TTC549 (cell line): ENCODE measurements around the gene CERS4.
"Not testable (repeated sequence)": the region's sequence is repeated elsewhere in the genome, so short reads cannot be mapped to it uniquely, and the experiment has no call there.

Experiments used
- FAIRE-seq: peaks from 2 replicates; lab custom pipeline; 2012; peaks lifted over from hg19 to GRCh38; lab: Jason Lieb, UNC

CERS4 gene, protein sequence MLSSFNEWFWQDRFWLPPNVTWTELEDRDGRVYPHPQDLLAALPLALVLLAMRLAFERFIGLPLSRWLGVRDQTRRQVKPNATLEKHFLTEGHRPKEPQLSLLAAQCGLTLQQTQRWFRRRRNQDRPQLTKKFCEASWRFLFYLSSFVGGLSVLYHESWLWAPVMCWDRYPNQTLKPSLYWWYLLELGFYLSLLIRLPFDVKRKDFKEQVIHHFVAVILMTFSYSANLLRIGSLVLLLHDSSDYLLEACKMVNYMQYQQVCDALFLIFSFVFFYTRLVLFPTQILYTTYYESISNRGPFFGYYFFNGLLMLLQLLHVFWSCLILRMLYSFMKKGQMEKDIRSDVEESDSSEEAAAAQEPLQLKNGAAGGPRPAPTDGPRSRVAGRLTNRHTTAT

DNA sequence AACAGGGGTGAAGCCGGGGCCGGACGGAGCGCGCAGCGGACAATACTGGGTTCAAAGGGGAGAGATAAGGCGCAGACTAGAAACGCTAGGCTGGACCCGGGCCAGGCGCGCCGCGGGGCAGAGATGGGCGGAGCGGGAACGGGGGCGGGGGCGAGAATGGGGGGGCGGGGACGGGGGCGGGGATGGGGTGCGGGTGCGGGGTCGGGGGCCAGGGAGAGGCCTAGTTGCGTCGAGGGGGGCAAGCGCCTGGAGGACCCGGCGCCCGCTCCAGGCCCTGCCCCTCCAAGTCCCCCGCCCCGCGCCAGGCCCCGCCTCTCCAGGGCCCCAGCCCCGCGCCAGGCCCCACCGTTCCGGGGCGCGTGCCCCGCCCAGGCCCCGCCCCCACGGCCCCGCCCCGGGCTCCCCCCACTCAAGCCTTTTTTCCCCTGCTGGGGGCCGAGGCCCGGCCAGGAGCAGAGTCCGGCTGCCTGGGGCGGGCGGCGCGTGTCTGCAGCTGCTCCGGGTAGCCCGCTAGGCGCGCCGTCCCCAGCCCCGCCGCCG, at the start of gene CERS4:
TSS of gene CERS4 (plus strand) at position 449 of the 540 bp plus-strand sequence. CDS start 41,707 bp downstream, outside the sequence.
- FAIRE-seq = no peak

DNA sequence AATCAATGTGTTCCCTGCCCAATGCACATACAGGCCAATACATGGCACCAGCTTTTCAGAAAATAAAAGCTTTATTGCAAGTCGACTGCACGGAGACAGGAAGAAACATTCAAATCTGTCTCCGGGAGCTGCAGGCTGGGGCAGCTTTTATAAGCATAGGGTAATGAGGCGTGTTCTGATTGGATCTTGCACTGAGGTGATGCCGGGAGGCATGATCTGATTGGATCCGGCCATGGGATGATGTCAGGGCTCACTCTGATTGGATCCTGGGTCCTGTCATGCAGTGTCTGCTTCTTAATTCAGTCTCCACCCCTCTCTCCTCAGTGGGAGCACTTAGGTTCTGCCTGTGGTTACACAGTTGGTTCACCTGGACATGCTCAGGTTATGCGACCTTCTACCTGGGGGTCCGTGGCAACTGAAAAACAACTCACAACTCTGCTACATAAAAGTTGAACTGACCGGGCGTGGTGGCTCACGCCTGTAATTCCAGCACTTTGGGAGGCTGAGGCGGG, 48.0 kb upstream of the CERS4 start:
- no peak for FAIRE-seq

DNA sequence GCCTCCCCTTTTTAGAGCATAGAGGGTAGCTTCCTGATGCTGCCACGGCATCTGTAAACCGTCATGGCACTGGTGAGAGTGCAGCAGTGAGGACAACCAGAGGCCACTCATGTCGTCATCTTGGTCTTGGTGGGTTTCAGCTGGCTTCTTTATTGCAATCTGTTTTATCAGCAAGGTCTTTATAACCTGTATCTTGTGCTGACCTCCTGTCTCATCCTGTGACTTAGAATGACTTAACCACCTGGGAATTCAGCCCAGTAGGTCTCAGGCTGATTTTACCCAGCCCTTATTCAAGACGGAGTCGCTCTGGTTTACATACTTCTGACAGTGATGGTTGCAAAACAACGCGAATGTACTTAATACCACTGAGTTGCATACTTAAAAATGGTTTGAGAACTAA, 45.4 kb upstream of the CERS4 start:
- no peak for FAIRE-seq

DNA sequence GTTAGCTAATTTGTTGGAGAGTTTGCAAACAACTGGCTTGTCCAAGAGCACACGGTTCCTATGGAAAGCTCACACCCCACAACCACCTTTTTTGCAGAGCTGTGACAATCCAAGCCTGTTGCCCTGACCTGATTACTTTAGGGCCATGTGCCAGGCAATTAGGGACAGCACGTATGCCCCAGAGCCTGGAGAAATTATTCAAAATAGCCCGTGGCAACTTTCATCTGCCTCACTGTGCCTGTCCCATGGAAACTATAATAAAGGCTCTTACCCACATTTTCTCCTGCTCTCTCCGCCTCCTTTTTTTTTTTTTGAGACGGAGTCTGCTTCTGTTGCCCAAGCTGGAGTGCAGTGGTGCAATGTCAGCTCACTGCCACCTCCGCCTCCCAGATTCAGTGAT, 41.2 kb upstream of the CERS4 start:
- FAIRE-seq = no peak

DNA sequence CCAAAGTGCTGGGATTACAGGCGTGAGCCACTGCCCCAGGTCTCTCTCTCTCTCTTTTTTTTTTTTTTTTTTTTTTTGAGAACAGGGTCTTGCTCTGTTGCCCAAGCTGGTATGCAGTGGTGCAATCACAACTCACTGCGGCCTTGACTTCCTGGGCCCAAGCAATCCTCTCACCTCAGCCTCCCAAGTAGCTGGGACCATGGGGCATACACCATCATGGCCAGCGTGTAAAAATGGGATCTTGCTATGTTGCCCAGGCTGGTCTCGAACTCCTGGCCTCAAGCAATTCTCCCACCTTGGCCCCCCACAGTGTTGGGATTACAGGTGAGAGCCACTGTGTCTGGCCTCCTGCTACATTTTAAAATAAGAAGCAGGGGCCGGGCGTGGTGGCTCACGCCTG, 40.6 kb upstream of the CERS4 start:
- no peak for FAIRE-seq

DNA sequence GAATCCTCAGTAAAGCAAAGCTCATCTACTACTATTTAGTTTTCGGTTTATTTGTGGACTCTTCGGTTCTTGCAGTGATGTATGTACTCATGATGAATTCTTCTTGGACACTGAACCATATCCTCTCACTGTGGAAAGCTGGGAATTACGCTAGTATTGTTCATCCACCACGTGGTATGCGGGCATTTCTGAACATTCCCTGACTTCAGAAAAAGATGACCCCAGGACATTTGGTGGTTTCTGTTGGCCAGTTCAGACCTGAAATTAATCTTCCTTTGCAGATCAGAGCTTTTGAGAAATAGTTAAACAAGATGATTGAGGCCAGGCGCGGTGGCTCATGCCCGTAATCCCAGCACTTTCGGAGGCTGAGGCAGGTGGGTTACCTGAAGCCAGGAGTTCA, 34.5 kb upstream of the CERS4 start:
- no peak for FAIRE-seq

DNA sequence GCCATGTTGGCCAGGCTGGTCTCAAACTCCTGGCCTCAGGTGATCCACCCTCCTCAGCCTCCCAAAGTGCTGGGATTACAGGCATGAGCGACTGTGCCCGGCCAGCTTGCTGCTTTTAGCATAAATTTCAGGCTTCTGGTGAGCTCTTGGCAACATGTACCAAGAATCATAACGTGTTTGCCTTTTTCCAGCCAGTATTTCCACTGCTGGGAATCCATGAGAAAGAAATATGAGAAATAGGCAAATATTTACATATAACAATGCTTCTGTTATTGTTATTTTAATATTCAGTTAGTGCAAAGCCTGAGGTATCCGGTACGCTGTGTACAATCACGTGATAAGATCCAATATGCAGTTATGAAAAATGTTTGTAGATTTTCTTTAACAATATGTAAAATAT, 29.2 kb upstream of the CERS4 start:
- FAIRE-seq = no peak

DNA sequence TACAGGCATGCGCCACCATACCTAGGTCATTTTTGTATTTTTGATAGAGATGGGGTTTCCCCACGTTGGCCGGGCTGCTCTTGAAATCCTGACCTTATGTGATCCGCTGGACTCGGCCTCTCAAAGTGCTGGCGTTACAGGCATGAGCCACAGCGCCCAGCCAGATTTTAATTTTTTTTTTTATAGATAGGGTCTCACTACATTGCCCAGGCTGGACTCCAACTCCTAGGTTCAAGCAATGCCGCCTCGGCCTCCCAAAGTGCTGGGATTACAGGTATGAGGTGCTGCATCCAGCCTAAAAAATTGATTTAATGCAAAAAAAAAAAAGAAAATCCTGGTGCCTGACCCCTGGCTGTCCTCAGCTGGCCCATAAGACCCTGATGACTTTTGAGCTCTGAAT, 24.9 kb upstream of the CERS4 start:
- no peak for FAIRE-seq

DNA sequence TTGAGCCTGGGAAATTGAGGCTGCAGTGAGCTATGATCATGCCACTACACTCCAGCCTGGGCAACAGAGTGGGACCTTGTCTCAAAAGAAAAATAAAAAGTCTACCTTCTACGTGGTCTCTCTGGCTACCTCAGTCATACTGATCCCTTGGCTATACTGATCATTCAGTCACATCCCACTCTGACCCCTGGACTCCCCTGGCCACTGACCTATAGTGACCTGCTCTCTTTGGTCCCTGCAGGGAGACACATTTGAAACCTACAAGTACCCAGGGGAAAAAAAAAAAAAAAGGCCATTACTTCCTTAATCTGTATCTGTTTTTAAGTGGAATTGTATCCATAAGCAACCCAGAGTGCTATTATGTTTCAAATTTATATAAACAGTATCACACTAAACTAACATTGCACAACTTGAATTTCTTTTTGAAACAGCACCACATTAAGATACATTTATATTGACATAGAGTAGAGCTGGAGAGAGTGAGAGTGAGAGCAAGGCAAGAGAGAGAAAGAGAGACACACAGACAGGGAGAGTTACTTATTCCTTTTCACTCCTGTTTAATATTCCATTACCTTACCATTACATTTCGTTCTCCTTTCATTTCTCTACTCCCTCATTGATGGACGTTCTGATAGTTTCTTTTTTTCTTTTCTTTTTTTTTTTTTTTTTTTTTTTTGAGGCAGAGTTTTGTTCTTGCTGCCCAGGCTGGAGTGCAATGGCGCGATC, 23.7 kb upstream of the CERS4 start:
- FAIRE-seq = no peak

DNA sequence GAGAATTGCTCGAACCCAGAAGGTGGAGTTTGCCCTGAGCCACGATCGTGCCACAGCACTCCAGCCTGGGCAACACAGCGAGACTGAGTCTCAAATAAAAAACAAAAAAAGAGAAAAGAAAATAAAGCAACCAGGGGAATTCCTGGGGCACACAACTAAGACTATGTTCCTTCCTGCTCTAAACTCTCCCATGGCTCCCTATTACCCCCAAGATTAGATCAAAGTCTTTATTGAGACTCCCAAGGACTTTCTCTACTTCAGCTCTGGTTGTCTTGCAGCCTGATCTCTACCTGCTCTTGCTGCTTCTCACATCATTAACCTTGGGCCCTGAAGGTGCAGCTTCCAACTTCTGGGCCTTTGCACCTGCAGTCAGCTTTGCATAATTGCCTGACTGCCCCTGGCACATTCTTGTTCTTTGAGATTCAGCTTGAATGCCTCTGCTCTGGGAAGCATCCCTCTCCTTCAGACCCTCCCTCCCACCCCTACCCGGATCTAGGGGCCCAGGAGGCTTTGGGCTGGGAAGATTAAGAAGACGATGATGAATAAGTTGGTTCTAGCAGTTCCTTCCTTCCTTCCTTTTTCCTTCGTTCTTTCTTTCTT, 16.8 kb upstream of the CERS4 start:
- no peak for FAIRE-seq

DNA sequence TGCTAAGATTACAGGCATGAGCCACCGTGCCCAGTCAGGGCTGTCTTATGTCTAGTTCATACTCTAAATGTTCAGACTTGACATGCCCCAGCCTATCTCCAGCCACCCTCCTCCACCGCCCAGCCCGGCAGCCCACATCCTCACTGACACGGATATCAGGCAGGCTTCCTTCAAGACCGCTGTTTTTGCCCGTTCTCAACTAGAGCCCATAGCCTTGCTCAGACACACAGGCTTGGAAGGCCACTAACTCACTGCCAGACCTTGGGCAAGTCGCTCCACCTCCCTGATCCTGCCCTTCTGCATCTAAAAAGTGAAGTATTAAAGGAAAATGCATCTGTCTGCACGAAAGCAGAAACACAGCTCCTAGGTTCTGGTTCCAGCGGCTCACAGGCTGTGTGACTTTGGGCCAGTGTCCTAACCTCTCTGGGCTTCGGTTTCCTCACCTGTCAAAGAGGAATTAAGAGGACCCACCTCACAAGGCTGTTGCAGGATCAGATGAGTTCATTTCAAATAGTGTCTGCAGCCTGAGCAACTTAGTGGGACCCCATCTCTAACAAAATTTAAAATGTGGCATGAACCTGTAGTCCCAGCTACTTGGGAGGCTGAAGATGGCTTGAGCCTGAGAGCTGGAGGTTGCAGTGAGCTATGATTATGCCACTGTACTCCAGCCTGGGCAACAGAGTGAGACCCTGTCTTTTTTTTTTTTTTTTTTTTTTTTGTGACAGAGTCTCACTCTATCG, 14.5 kb upstream of the CERS4 start:
- no peak for FAIRE-seq

DNA sequence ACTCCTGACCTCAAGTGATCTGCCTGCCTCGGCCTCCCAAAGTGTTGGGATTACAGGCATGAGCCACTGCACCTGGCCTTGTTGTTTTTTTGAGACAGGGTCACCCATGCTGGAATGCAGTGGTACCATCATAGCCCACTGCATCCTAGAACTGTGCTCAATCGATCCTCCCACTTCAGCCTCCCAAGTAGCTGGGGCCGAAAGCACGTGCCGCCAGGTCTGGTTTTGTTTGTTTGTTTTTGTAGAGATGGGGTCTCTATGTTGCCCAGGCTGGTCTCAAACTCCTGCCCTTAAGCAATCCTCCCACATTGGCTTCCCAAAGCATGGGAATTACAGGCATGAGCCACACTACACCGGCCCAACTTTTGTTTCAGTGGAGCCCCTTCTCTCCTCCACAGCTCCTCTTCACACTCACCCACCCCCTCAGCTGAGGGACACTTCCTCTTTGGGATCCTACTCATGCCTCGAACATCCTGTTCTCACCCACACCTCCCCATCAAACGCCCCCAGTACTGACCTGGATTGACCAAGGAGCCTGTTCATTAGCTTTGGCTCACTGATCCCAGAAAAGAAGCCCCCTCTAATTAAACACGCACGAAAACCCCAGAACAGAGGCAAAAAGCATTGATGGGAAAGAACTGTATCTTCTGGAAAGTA, 12.8 kb upstream of the CERS4 start:
- FAIRE-seq = no peak

DNA sequence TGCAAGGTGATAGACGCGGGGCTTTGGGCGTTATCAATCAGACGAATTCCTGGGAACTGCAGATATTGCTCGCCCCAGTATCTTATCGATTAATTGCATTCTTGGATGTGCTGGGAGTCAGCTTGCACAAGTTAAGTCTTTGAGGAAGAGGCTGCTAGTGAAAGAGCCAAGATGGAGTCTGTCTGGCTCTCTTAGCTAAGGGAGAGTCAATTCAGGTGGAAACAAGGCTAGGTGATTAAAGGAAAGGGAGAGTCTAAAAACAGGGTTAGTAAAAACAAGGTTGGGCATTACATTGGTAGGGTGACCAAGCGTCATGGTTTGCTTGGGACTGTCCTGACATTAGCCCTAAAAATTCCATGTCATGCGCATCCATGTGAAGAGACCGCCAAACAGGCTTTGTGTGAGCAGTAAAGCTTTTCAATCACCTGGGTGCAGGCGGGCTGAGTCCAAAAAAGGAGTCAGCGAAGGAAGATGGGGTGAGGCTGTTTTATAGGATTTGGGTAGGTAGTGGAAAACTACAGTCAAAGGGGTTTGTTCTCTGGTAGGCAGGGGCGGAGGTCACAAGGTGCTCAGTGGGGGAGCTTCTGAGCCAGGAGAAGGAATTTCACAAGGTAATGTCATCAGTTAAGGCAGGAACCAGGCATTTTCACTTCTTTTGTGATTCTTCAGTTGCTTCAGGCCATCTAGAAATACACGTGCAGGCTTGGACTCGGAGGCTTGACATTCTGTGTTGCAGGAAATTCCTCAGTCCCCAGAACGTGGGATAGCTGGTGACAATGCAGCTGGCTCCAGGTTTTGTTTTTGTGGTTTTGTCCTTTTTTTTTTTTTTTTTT, 5.7 kb upstream of the CERS4 start:
- FAIRE-seq = not testable (repeated sequence)

DNA sequence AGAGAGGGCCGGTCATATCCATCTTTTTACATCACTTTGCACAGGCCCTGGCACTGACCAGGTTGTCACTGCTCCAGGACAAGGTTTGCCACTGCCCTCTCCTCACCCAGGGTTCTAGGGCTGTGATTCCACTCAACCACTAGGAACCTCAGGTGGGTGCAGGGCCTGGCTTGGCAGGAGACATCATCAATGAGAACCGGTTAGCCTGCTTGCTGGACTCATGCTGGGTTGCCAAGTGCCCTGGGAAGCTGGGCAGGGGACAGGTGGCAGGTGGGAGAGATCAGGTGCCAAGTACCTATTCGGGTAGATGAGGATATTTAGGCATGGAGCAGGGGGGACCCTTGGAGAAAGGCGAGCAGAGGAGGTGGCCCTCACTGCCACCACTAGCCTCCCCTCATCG, 4.2 kb upstream of the CERS4 start:
- no peak for FAIRE-seq

DNA sequence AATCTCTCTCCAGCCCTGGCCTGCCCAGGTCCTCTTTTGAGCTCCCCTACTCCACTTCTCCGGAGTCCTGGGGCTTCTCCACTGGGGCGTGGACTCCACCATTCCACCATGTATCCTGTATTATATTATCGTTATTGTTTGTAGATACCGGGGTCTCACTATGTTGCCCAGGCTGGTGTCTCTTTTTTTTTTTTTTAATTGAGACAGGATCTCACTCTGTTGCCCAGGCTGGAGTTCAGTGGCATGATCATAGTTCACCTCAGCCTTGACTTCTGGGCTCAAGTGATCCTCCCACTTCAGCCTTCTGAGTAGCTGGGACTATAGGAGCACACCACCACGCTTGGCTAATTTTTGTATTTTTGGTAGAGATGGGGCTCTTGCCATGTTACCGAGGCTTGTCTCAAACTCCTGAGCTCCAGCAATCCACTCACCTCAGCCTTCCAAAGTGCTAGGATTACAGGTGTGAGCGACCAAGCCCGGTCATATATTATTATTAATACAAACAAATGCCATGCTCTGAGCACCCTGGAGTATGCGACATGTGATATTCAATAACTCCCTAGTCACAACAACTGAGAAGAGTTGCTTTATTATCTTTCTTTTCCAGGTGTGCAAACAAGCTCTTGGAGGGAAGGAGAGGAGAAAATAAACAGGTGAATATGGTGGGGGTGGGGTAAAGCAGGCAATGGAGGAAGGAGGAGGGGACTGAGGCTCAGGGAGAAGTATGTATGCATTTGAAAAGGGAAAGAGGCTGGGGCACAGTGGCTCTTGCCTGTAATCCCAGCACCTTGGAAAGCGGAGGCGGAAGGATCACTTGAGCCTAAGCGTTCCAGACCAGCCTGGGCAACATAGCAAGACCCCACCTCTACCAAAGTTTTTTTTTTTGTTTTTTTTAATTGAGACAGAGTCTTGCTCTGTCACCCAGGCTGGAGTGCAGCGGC, 2.8 kb upstream of the CERS4 start:
- FAIRE-seq = no peak

DNA sequence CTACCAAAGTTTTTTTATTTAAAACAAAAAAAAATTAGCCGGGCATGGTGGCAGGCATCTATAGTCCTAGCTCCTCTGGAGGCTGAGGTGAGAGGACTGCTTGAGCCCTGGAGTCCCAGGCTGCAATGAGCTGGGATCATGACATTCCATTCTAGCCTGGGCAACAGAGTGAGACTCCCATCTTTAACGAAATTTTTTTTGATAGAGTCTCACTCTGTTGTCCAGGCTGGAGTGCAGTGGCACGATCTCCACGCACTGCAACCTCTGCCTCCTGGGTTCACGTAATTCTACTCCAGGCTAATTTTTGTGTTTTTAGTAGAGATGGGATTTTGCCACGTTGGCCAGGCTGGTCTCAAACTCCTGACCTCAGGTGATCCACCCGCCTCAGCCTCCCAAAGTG, 1.8 kb upstream of the CERS4 start:
- FAIRE-seq = not testable (repeated sequence)

DNA sequence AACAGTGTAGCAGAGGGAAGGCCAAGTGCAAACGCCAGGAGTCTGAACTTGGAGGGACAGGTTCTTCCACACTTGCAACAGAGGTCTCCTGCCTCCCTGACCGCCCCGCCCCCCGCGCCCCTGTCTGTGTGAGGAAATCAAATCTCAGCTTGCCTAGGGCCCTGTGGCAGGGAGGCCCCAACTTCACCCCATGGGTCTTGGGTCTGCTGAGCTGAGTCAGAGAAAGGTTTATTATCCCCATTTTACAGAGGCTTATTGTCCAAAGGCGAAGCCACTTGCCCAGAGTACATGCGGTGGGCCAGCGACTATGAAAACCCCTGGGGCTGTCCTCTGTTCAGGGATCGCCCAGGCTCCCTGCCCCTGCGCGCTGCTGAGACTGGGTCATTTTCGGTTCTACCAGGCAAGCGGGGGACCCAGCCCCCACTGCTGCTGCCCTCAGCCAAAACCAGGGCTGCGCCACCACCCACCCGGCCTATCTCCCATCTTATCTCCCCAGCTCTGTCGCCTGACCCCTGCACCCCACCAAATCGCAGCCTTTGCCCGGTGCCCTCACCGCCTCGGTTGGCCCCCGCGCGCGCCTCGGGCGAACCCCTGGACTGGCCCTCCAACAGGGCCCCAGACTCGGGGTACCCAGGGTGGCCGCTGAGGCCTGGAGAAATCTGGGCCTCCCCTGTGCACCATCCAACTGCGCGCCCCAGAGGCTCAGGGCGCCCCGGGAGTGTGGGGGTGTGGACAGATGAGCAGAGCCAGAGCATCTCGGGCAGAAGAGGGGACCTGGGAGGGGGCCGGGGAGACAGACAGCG, 850 bp upstream of the CERS4 start:
- FAIRE-seq = no peak

DNA sequence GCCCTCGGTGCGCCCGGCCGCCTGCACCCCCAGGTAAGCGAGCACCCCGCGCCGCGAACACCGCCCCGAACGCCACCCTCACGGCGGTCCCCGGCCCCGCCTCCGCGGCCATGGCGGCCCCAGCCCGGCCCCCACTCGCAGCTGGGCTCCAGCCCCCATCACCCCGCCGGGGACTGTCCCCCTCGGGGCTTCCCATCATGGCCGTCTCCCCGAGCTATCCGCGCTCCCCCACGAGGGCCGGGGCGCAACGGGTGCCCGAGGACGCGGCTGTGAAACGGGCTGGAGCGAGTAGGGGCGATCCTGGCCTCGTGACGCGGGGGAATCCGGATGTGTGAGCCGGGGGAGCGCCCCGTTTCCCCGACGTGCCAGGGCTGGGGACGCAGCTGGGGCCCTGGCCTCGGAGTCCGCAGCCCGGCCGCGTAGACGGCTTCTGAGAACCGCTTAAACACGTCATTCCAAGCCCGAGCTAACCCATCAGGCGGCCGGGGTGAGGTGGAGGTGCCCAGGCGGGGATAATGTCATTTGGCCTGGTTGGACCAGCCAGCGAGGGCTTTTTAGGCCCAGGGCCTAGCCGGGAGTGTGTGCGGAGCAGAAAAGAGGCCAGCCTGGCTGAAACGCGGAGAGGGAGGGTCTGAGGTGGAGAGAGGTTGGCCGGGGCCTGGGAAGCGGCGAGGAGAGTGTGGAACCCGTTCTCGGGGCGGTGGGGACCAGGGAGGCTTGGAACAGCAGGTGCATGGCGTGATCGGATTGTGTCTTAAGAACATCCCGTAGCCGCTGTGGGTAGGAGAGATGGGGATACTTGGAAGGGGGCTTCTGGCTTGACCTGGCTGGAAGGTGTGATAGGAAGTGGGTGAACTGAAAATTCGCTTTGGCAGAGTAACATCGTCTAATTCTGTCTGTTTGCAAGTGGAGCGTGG, 550 bp downstream of the CERS4 start:
- no peak for FAIRE-seq
